Thoracic aorta (tissue), 2 donors: ENCODE data around the gene SARM1. TPM values are rescaled to one million over a fixed set of nuclear protein-coding genes. Genes with fewer than 3 reads are reported as not detected.

Source experiments
- ATAC-seq: fragments of 150-250 bp; one replicate; pipeline ENCODE4 v1.8.0; 2017; ENCODE audit warnings: low read depth; ENCODE audit not compliant: insufficient number of reproducible peaks, low FRiP score
- DNase-seq: peaks from one replicate; pipeline ENCODE4 v3.0.0-alpha.2; 2020; ENCODE audit warnings: low spot score
- H3K27ac ChIP-seq, 2 donors: fragments of 200-600 bp; sonication (generic); 1 replicate in 1 of 2; 2 replicates in 1 of 2; pipeline ENCODE4 v1.5.1; 2016; ENCODE audit warnings: mild to moderate bottlenecking in 2 of 2, moderate library complexity in 2 of 2
- H3K27me3 ChIP-seq: fragments of 200-600 bp; sonication (generic); replicated peaks from 2 replicates; pipeline ENCODE4 v1.6.0; 2016; ENCODE audit warnings: mild to moderate bottlenecking; ENCODE audit not compliant: insufficient read depth
- H3K36me3 ChIP-seq: fragments of 200-600 bp; sonication (generic); one replicate; pipeline ENCODE4 v1.5.1; 2016
- H3K4me1 ChIP-seq, 2 donors: fragments of 200-600 bp; sonication (generic); 1 replicate in 1 of 2; 2 replicates in 1 of 2; pipeline versions ENCODE4 v1.5.1 to v1.6.0; 2016; ENCODE audit warnings: low read depth in 2 of 2, mild to moderate bottlenecking in 1 of 2; ENCODE audit not compliant: control insufficient read depth in 1 of 2
- H3K4me3 ChIP-seq: fragments of 200-600 bp; sonication (generic); 2 replicates; pipeline ENCODE4 v1.5.1; 2016; ENCODE audit warnings: mild to moderate bottlenecking
- H3K9me3 ChIP-seq: fragments of 200-600 bp; sonication (generic); 2 replicates; pipeline ENCODE4 v1.5.1; 2016
- CTCF ChIP-seq: fragments of 200-600 bp; sonication (generic); IDR thresholded peaks from one replicate; pipeline ENCODE4 v1.5.1; 2019; ENCODE audit warnings: antibody characterized with exemption
- total RNA-seq, 2 donors: library from RNA; depleted of rRNA; stranded (reverse); fragments of >200 nt; gene quantifications; one replicate each; pipeline versions ENCODE4 v1.1.0 to v1.2.3, GENCODE V29; 2016

SARM1 gene
- total RNA-seq, 2 donors from 2014 or later: 19.5 to 24.1 TPM

GRCh38 chr17:28327031-28327607 is 44.4 kb upstream of the SARM1 start:
- Histone ChIP-seq H3K9me3 (no peaks in the 10 kb centered on the region), H3K27me3 (no peaks in the 10 kb centered on the region), H3K36me3 (peaks cover 13% of the 10 kb centered on the region), H3K4me3 (no peak overlapping the region), H3K27ac (no peak overlapping the region), H3K4me1 (no peaks in the 10 kb centered on the region)
- DNase-seq (no peak), ATAC-seq (no peak)
- no peak for TF ChIP-seq CTCF

- ATAC-seq: no peak
Observed at GRCh38 chr17:28327709-28328108, 43.8 kb upstream of the SARM1 start.

GRCh38 chr17:28328325-28328724 is 43.2 kb upstream of the SARM1 start:
- no peak for ATAC-seq
- H3K36me3 ChIP-seq: peaks cover 13% of the 10 kb centered on the region
- H3K27ac ChIP-seq: no peak overlapping the region
- no peaks in the 10 kb centered on the region for H3K27me3 ChIP-seq
- H3K9me3 ChIP-seq: no peaks in the 10 kb centered on the region
- DNase-seq: no peak
- peaks cover 0 to 3% of the 10 kb centered on the region in 2 donors for H3K4me1 ChIP-seq
- no peak for TF ChIP-seq CTCF
- no peak overlapping the region for H3K4me3 ChIP-seq

More at GRCh38 chr17:28327709-28328108, 43.8 kb upstream of the SARM1 start:
- no peaks in the 10 kb centered on the region for H3K4me1 ChIP-seq
- DNase-seq: no peak
- H3K9me3 ChIP-seq: no peaks in the 10 kb centered on the region
- H3K4me3 ChIP-seq: no peak overlapping the region
- H3K27me3 ChIP-seq: no peaks in the 10 kb centered on the region
- no peak for TF ChIP-seq CTCF
- H3K27ac ChIP-seq: no peak overlapping the region
- H3K36me3 ChIP-seq: peaks cover 13% of the 10 kb centered on the region

GRCh38 chr17:28330671-28331070 is 40.8 kb upstream of the SARM1 start:
- no peak for ATAC-seq
- H3K4me1 ChIP-seq: peaks cover 9 to 17% of the 10 kb centered on the region in 2 donors
- no peaks in the 10 kb centered on the region for H3K27me3 ChIP-seq
- no peak overlapping the region for H3K4me3 ChIP-seq
- peaks cover 13% of the 10 kb centered on the region for H3K36me3 ChIP-seq
- no peaks in the 10 kb centered on the region for H3K9me3 ChIP-seq
- DNase-seq: no peak
- no peak overlapping the region for H3K27ac ChIP-seq
- TF ChIP-seq CTCF: no peak

- peaks cover 13% of the 10 kb centered on the region for H3K36me3 ChIP-seq
- no peak overlapping the region for H3K27ac ChIP-seq
- no peak for DNase-seq
- no peaks in the 10 kb centered on the region for H3K27me3 ChIP-seq
- H3K4me1 ChIP-seq: peaks cover 15 to 25% of the 10 kb centered on the region in 2 donors
- no peaks in the 10 kb centered on the region for H3K9me3 ChIP-seq
- ATAC-seq: no peak
- H3K4me3 ChIP-seq: no peak overlapping the region
- TF ChIP-seq CTCF: no peak
Observed at GRCh38 chr17:28331891-28332420, 39.5 kb upstream of the SARM1 start.
